ENCODE data around the gene PACS2. TPM values are rescaled to one million over a fixed set of nuclear protein-coding genes. Genes with fewer than 3 reads are reported as not detected.

PACS2 gene
- total and polyA plus RNA-seq, 2 donors (not counting 3 experiments of a cell fraction or from before 2014, with no cell fraction given) = 52.7 to 86.3 TPM

DNA sequence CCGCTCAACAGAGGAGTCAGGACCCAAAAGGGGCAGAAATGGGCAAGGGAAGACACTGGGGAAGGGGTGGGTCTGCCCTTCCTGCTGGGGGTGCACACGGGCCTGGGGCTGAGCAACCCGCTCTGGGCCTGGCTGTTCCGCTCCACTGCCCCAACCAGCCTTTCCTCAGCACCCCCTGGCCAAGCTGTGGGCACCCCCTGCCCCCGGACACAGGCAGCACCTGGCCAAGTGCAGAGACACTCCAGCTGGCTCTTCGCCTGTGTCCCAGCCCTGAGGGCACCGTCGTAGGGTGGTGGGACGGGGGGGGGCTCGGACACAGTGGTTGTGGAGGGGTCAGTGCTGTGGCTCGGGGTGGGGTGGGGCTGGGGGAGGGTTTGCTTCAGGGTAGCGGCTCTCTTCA, 10.3 kb downstream of the PACS2 start:
- Histone ChIP-seq H3K4me2 (ENCODE audit: insufficient read depth, low read length) (no peak overlapping the region), H2AFZ (ENCODE audit: low read depth, low read length) (no peak overlapping the region), H3K4me3 (replicated peaks in 1 of 3; ENCODE audit: insufficient read depth in 1 of 3, low read depth in 1 of 3, low read length in 3 of 3) (no peak overlapping the region), H3K36me3 (ENCODE audit: control insufficient read depth in 2 of 2, extremely low read depth in 1 of 2, insufficient read depth in 2 of 2, low read length in 2 of 2) (no peaks in the 10 kb centered on the region), H3K9me3 (replicated peaks; ENCODE audit: control insufficient read depth, insufficient read depth, low read length) (no peaks in the 10 kb centered on the region), H3K4me1 (ENCODE audit: control insufficient read depth, extremely low read depth, insufficient read depth, low read length) (no peaks in the 10 kb centered on the region), H3K9me1 (replicated peaks; ENCODE audit: control insufficient read depth, extremely low read depth, insufficient read depth, low read length) (no peaks in the 10 kb centered on the region), H3K79me2 (ENCODE audit: control insufficient read depth, insufficient read depth, low read length) (peaks cover 11% of the 10 kb centered on the region), H3K27me3 (ENCODE audit: control insufficient read depth in 2 of 2, insufficient read depth in 2 of 2, low read length in 2 of 2) (no peaks in the 10 kb centered on the region), H4K20me1 (replicated peaks; ENCODE audit: control insufficient read depth, extremely low read depth, insufficient read depth, low read length) (no peaks in the 10 kb centered on the region), H3K27ac (ENCODE audit: insufficient read depth, low read depth, low read length) (no peak overlapping the region), H3K9ac (replicated peaks; ENCODE audit: extremely low read depth, insufficient read depth, low read length) (no peak overlapping the region)
- dilution Hi-C loops (cut with MboI; ENCODE audit: extremely low pct_ligation_motif_present, low sequenced_read_pairs) (no loop called here), intact Hi-C loops (cut with micrococcal nuclease) (no loop called here)
- no peak for DNase-seq (ENCODE audit: low read depth, low spot score)
- ChIA-PET POLR2A (interaction anchor here (0.6 kb wide), 1 partner anchor 98 kb away, joined by 3 read pairs; no protein-coding TSS in a partner anchor), CTCF (no interaction called here)
- FAIRE-seq = no peak
- BruUV-seq (replicated peaks) = no TSS peak
- TF ChIP-seq GATA2 (IDR thresholded peaks at IDR 0.05; ENCODE audit: insufficient read depth, insufficient read length, low read depth, low read length) (no peak), POLR2AphosphoS5 (IDR thresholded peaks at IDR 0.05; ENCODE audit: insufficient read depth, low read depth, low read length) (no peak), MYC (IDR thresholded peaks at IDR 0.05; ENCODE audit: low read depth, low read length) (no peak), JUN (IDR thresholded peaks at IDR 0.05; ENCODE audit: borderline replicate concordance, insufficient read depth, insufficient read length, low read depth) (no peak), POLR2A (IDR thresholded peaks at IDR 0.05; ENCODE audit: low read depth, low read length) (no peak), EZH2 (IDR thresholded peaks at IDR 0.05; ENCODE audit: borderline replicate concordance, low read depth, low read length, severe bottlenecking) (no peak), FOS (IDR thresholded peaks at IDR 0.05; ENCODE audit: borderline replicate concordance, insufficient read depth, low read length) (no peak)
- TF ChIP-seq, protein P1, sequence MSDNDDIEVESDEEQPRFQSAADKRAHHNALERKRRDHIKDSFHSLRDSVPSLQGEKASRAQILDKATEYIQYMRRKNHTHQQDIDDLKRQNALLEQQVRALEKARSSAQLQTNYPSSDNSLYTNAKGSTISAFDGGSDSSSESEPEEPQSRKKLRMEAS (IDR thresholded peaks at IDR 0.05; ENCODE audit: insufficient read depth, insufficient read length) = no peak
- TF ChIP-seq, protein P2, sequence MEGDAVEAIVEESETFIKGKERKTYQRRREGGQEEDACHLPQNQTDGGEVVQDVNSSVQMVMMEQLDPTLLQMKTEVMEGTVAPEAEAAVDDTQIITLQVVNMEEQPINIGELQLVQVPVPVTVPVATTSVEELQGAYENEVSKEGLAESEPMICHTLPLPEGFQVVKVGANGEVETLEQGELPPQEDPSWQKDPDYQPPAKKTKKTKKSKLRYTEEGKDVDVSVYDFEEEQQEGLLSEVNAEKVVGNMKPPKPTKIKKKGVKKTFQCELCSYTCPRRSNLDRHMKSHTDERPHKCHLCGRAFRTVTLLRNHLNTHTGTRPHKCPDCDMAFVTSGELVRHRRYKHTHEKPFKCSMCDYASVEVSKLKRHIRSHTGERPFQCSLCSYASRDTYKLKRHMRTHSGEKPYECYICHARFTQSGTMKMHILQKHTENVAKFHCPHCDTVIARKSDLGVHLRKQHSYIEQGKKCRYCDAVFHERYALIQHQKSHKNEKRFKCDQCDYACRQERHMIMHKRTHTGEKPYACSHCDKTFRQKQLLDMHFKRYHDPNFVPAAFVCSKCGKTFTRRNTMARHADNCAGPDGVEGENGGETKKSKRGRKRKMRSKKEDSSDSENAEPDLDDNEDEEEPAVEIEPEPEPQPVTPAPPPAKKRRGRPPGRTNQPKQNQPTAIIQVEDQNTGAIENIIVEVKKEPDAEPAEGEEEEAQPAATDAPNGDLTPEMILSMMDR (IDR thresholded peaks at IDR 0.05; ENCODE audit: extremely low read depth in 1 of 2, insufficient read depth in 1 of 2, low read depth in 1 of 2, low read length in 2 of 2) = no peak
